ENCODE data around the gene LPAR5.
"Not testable (repeated sequence)": the region's sequence is repeated elsewhere in the genome, so short reads cannot be mapped to it uniquely, and the experiment has no call there.

LPAR5 gene

DNA sequence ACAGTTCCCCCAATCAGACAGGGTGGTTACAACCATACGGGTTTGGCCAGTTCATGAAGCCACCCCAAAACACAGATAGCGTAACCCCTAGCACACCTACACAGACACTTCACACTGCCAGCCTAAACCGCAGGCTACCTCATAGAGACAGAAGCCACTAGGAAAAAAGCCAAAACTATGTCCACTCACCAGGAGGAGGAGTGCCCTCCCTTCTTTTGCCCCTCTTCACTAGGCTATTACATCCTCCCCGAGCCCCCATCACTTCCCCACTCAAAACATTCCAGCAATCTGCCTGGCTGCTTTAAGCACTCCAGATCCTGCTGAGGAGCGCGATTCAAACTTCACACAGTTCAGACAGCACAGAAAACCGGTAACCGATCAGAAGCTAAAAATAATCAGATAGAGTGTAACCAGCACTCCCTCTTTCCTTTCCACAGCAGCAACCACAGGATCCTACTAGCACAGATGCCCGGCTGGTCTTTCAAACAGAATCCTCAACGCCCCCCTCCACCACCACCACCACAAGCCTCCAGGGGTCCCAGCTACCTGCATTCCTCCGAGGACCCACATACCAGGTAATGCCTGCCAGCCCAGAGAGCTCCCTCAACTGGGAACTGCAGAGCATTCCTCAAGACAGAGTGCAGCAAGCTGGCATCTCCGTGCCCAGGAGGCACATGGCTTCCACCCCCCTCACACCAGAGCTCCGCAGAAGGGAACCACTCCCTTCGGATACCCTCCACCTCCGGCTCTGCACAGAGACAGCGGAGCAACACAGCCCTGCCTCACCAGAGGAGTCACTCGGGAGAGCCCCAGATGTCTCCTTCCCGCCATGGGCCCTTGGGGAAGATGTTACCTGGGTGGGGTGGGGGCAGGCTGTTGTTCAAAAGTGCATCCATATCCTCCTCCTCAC, 30.1 kb downstream of the LPAR5 start:
- DNase-seq = peak; percentile 25

DNA sequence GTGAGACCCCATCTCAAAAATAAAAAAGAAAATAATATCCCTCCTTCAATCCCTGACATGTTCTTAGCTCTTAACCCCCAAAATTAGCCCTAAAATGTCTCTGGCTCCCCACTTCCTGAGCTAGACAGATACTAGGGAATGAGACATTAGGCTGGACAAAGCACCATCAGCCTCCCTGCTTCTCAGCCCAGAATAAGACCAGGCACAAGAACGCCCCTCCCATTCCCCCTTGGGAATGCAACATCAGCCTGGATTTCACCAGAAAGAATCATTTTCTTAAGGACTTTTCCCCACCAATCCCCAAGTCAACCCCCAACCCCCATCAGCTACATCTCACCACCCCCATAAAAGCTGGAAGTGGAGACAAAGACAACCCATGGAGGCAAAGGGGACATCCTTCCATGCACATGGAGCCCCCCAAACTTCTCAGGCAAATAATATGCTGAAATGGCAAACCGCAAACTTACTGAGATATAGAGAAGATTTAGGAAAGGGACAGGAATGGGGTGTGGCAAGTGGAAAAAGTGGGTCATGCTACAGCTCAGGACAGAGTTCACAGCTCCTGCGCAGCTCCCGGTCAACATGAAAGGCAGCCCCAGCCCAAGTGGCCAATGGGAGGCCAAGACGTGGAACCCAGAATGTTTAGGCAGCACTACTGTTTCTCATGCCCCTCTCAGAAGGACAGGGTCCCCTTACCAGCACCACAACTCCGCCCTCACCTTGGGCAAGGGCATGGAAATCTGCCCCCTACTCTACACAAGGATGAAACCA, 31.3 kb downstream of the LPAR5 start:
- DNase-seq = no peak

DNA sequence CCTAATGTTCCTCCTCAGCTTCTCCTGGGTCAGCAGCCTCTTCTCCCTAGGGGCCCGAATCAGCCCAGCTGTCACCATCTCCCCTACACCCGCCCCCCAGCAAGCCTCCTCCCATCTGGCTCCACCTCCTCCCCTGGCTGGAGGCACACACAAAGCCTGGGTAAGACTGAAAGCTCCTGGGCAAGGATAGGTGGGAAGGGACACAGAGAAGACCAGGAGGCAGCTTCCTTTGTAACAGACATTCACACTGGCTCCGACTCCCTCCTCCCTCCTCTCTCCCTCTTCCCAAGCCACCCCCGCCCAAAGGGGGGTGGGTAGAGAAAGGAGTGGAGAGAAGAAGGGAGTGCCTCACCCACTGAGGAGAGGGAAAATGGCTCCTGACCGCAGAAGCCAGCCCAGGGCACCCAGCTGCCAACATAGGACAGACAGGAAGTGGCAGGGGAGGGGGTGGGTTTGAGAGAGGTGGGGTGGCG, 32.6 kb downstream of the LPAR5 start:
- no peak for DNase-seq

DNA sequence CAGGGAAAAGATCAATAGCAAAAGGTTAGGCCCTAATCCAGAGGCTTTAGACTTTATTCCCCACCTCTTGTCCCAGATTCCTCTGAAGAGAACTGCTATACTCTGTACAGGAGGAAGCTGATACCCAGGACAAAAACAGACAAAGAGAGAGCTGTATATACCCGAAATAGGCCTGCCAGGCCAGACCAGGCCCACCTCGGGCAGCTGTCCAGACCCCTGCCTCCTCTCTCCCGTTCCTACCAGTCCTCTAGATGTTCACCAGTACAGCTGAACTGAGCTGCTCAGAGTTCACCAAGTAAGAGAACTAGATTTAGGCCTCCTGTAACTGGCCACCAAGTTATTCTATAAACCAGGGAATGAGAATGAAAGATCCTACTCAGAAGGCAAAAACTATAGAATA, 33.2 kb downstream of the LPAR5 start:
- DNase-seq = no peak

DNA sequence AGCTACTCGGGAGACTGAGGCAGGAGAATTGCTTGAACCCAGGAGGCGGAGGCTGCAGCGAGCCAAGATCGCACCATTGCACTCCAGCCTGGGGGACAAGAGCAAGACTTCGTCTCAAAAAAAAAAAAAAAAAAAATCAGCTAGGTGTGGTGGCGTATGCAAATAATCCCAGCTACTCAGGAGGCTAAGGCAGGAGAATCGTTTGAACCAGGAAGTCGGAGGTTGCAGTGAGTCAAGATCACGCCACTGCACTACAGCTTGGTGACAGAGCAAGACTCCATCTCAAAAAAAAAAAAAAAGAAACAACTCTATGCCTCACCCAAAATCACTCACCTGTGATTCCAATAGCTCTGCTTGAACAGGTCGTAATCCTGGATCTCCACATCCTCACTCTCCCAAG, 40.1 kb downstream of the LPAR5 start:
- not testable (repeated sequence) for DNase-seq

DNA sequence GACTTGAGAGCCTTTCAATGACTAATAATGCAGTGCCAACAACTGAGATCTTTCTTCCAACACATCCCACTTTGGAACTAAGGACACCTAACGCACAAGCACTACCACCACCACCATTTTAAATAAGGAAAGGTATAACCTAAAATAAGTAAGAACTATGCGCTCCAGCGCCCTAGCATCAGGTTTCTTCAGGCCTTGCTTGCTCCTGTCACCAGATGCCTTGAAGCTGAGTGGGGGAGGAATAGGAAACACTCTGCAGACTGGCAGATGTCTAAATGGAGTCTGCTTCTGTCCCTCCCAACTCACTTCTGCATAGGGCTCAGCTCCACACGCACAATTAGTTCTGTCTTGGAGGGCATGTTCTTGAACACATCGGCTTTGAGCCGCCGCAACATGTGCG, 43.7 kb downstream of the LPAR5 start:
- DNase-seq = no peak

DNA sequence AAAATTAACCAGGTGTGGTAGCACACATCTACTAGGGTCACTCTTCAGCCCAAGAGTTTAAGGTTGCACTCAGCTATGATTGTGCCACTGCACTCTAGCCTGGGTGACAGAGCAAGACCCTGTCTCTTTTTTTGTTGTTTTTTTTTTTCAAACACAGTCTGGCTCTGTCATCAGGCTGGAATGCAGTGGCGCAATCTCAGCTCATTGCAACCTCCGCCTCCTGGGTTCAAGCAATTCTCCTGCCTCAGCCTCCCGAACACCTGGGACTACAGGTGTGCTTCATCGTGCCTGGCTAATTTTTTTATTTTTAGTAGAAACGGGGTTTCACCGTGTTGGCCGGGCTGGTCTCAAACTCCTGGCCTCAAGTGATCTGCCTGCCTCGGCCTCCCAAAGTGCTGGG, 49.2 kb downstream of the LPAR5 start:
- DNase-seq = not testable (repeated sequence)

DNA sequence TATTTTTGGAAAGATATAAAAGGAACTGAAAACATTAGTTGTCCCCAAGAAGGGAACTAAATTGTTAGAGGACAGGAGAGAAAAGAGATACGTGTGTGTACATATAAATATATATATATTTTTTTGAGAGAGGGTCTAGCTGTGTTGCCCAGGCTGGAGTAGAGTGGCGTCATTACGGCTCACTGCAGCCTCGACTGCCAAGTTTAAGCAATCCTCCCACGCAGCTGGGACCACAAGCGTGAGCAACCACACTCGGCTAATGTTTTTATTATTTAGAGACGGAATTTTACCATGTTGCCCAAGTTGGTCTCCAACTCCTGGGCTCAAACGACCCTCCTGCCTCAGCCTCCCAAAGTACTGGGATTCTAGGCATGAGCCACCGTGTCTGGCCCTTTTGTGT, 51.5 kb downstream of the LPAR5 start:
- no peak for DNase-seq

DNA sequence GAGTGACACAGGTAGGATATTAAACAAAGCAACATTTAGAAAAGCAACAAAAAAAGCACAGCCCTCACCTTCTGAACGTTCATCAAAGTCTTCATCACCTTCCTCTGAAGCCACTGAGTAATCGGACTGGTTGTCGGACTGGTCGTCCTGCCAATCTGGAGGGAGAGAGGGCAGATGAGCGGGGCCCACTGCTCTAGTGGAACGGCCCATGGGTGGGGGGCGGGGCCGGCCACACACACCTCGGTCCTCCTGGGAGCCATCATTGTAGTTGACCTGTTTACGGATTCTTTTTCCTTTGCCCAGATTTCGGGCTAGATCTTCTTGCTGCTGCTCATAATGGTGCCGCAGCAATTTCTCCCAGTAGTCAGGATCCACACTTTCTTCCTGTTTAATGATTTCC, 52.8 kb downstream of the LPAR5 start:
- no peak for DNase-seq

DNA sequence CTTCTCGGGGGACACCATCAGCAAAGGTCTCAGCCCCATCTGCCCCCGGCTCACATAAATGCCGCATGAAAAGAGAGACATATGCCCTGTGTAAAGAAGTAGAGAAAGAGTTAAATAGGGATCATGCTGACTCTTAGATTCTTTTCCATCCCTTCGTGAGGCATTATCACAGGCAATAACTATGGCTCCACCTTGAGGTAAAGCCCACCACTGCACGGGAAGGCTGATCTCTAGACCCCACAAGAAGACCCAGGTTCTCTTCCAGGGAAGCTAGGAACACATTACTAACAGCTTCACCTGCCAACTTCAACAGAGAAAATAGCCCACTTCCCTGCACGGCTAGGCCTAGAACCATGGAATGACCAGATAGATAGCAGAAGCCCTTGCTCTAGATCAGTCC, 53.6 kb downstream of the LPAR5 start:
- no peak for DNase-seq

DNA sequence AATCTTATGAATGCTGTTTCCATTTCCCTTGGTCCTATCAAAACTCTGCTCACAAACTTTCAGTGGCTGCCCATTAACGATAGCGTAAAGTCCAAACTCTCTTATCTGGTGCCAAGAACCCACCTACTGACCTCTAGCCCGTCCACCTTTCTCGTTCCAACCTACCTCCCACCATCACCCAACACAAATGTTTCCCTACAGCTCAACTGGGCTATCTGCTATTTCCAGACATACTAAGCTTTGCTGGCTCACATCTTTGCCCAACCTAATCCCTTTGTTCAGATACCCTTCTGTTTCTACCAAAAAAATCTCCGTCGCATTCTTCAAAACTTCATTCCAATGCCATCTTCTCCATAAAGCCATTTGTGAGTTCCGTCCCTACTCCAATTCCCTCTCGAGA, 60.1 kb downstream of the LPAR5 start:
- DNase-seq = no peak

DNA sequence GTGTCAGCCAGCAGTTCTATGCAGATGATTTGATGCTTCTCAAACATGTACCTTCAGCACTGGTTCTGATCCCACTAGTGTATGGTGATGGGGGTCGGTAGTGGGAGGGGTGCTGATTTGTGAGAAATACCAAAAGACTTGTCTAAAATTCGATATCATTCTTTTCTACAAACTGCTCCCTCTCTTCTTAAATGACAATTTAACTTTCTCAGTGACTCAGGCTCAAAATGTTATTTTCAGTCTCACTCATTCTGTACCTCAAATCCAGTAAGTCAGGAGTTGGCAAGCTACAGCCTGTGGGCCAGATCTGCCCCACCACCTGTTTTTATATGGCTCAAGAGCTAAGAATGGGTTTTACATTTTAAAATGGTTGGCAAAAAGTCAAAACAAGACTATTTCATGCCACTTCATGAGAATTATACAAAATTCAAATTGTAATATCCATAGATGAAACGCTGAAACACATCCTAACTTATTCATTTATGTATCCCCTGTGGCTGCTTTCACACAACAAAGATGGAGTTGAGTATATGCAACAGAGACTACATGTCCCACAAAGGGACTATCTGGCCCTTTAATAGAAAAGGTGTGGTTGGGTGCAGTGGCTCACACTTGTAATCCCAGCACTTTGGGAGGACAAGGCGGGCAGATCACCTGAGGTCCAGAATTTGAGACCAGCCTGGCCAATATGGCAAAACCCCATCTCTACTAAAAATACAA, 61.0 kb downstream of the LPAR5 start:
- no peak for DNase-seq

DNA sequence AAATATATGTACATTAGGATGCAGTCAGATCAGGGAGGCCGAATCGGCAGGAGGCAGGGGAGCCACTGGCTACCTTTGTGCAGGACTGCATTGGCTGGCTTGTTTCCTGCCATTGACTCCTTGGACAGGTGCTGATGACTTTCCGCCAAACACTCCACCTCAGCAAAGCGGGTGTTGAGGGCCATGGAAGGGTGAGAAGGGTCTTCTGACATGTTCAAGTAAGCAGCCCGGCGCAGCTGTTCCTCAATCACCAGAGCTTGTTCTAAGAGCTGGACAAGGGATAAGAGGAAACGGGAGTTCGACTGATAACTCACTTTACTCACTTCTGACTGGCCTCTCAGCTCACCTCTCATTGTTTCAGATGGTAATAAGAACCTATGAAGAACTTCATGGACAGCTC, 62.8 kb downstream of the LPAR5 start:
- DNase-seq = no peak

DNA sequence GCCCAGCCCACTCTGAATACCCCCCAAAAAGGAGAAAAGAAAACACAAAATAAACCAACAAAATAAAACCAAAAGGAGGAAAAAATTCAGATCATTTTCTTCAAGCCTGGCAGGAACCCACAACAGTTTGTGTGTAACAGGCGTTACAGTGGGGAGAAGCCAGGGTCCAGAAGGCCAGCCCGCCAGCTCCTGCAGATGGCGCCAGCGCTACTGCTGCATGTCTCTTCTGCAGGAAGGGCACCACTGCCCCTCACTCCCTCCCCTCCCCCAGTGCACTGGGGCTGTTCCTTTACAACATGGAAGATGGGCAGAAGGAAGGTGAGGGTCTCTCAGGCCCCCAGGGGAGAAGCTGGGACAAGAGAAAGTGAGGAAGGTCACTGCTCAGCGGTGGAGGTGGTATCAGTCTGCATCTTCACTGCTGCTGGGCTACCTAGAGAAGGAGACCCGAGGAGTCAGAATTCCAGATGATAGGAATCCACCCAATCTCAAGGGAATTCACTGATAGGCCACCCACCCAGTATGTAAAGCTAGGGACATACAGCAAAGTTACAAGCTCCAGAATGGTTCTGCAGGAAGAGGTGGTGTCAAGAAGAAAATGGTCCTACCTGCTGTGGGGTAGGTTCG, 65.4 kb downstream of the LPAR5 start:
- no peak for DNase-seq

DNA sequence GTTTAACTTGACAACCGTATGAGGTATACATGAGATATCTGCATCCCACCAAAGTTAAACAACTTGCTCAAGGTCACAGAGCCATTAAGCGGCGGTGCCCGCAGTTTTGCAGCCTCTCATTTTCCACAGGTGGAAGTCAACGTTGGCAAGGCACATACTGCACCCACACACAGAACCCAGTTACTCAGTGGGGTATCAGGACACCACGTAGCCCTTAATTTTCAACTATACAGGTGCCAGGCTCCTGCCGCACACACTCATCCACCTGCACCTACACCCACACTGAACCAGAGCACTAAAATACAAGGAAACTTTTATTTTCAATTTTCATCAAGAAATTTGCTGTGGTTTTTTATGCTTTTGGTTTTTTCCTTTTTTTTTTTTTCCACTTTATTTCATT, 66.0 kb downstream of the LPAR5 start:
- no peak for DNase-seq

DNA sequence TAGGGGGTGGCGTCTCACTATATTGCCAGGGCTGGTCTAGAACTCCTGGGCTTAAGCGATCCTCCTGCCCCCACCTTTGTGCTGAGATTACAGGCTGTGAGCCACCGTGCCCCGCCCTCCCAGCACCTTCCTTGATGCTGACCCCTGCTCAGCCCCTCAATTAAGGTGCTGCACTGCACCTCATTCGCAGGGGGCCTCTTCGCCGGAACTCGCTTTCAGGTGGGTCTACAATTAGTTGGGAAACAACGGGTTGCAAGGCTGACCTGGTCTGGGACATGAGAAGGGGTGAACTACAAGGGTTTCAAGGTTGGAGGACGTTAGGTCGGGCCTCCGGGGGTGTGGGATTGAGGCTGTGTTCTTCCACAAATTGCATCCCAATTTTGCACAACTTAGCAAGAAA, 66.4 kb downstream of the LPAR5 start:
- DNase-seq = no peak
